GM19324 (cell line): Measurements from ENCODE around the gene UGDH.

ENCODE experiments used
- ATAC-seq: cut with Tn5 transposase; IDR thresholded peaks from one replicate; pipeline ENCODE4 v1.9.1; 2021; ENCODE audit warnings: mild to moderate bottlenecking, moderate library complexity; ENCODE audit not compliant: unreplicated experiment, low FRiP score

The UGDH gene

GRCh38 chr4:39456946-39457763 lies 70.1 kb downstream of the UGDH start:
- no peak for ATAC-seq

- no peak for ATAC-seq
Measured at GRCh38 chr4:39455486-39455885, 71.8 kb downstream of the UGDH start.

DNA sequence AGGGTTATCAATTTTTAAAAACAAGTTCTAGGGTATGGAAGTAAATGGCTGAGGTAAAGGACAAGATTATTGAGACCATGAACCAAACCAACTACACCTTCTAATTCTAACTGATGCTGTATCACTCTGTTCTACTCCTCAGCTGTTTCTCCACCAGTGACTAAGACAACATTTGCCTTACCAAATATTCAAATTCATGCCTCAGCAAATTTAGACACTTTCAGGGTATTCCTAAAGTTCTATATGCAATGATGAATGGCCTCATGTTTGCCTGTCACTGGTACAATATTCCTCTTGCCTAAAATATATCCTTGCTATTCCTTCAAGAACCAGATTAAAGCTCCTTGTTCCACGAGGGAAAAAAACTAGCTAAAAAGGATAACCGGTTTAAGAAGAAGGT lies 73.5 kb downstream of the UGDH start:
- no peak for ATAC-seq

- no peak for ATAC-seq
Measured at GRCh38 chr4:39452860-39453587, 74.2 kb downstream of the UGDH start.

DNA sequence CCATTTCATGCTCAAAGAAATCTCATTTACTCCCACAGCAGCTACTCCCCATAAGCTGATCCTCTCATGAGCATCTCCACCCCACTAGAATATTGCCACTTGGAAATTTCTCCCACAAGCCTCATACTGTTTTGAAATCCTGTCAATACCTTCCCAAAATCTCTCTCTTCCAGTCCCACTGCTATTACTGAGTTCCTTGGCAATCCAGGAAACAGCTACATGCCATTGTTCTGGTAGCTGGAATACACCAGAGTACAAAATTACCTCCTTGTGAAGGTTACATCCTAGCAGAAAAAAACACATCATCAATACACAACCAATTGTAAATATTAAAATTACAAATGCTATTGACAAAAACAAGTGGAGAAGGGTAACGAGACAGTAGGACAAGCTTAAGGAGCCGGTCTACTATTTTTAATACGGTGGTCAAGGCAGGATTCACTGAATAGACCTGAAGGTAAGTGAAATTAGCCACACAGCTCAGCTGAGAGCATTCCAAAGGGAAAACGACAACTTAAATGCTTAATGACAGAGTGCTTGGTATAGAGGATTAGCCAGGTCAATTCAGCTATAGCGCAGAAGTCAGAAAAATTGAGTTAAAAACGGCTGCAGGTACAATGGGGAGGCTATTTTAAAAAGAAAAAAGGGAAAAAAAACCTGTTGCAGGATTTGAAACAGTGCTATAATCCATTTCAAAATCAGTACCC lies 74.9 kb downstream of the UGDH start:
- no peak for ATAC-seq

DNA sequence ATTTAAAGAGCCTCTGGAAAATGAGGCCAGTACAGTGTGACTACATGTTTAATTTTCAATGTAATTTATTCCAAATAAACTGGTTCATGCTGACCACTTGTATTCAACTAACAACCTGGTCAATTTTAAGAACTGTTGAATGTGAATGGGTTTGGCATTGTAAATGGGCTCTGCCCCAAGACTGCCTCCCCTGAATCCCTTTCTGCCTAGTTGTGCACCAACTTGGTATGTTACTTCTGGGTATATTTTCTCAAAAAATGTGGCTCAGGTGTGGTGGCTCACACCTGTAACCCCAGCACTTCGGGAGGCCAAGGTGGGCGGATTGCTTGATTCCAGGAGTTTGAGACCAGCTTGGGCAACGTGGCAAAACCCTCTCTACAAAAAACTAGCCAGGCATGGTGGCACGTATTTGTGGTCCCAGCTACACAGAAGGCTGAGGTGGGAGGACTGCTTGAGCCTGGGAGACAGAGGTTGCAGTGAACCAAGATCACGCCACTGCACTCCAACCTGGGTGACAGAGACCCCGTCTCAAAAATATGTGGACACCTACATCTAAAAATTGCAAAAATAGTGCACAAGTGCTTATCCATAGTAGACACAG lies 75.7 kb downstream of the UGDH start:
- ATAC-seq, result no peak

- no peak for ATAC-seq
Measured at GRCh38 chr4:39450618-39451017, 76.6 kb downstream of the UGDH start.
